ENCODE results near the gene KLHDC3.
"Not testable (repeated sequence)": the region's sequence is repeated elsewhere in the genome, so short reads cannot be mapped to it uniquely, and the experiment has no call there.

KLHDC3 gene

DNA sequence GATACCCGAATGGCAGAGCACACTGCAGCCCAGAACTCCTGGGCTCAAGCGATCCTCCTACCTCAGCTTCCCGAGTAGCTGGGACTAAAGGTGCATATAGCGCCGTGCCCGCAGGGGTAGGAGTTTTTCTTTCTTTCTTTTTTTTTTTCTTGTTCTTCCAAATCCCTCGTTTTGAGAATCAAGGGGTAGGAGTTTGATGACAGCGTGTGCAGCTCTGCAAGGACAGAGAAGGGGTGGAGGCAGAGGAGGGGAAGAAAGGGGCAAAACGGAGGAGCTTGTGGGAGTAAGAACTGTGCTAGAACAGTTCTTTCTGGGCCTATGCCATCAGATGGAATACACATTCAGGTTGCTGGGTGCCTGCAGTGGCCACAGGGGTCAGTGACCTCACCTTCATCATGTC is 22.7 kb downstream of the KLHDC3 start:
- DNase-seq (ENCODE audit: insufficient read length, low spot score) = no peak
- no peak for FAIRE-seq
- TF ChIP-seq TAF1 (IDR thresholded peaks at IDR 0.05; ENCODE audit: low read depth, low read length) (no peak), POLR2A (IDR thresholded peaks at IDR 0.05; ENCODE audit: low read depth, low read length) (no peak), SPI1 (IDR thresholded peaks at IDR 0.05; ENCODE audit: low read depth, low read length) (no peak)

DNA sequence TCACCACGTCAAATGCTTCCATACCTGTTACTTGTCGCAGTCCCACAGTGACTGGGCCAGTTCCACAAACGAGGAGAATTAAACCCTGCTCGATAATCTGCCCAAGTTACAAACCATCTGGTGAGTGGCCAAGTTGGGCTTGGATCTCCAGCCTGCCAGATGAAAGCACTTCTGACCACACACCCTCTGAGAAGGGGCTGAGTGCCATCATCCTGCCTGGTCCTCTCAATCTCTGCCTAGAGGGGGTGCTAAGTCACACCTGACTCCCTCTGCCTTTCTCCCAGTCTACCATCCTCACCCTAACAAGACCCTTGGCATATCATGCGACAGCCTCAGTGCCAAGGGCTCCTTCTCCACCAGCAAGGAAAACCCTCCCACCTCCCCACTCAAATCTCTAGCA is 23.1 kb downstream of the KLHDC3 start:
- FAIRE-seq (no peak), DNase-seq (ENCODE audit: insufficient read length, low spot score) (no peak)
- TF ChIP-seq TAF1 (IDR thresholded peaks at IDR 0.05; ENCODE audit: low read depth, low read length) (no peak), PAX5 (IDR thresholded peaks at IDR 0.05; ENCODE audit: insufficient read depth, low read length, severe bottlenecking) (no peak), SPI1 (IDR thresholded peaks at IDR 0.05; ENCODE audit: low read depth, low read length) (no peak), POU2F2 (IDR thresholded peaks at IDR 0.05; ENCODE audit: low read depth, low read length) (no peak), POLR2A (IDR thresholded peaks at IDR 0.05; ENCODE audit: low read depth, low read length) (no peak), POLR2AphosphoS5 (IDR thresholded peaks at IDR 0.05; ENCODE audit: low read depth, low read length) (no peak)

DNA sequence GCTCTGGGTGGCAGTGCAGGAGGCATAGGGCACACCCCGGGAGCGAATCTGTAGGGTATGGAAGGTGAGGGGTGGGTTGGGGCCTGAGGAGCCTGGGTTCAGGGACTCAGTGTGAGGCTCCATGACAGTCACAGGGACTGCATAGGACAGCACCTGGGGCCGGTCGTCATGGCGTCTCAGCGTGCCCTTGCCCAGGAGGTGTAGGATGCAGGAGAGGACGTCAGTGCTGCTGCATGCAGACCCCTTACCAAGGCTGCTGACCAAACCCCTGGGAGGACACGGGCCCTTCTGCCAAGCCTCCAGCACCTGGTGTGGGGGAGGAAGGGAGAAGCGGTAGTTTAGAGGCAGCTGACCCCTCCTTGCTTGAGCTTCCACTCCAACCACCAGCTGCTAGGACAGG is 23.7 kb downstream of the KLHDC3 start:
- DNase-seq (ENCODE audit: insufficient read length, low spot score) (no peak), FAIRE-seq (no peak)
- TF ChIP-seq SPI1 (IDR thresholded peaks at IDR 0.05; ENCODE audit: low read depth, low read length) (no peak), PAX5 (IDR thresholded peaks at IDR 0.05; ENCODE audit: insufficient read depth, low read length, severe bottlenecking) (no peak), TAF1 (IDR thresholded peaks at IDR 0.05; ENCODE audit: low read depth, low read length) (no peak), POLR2AphosphoS5 (IDR thresholded peaks at IDR 0.05; ENCODE audit: low read depth, low read length) (no peak)

DNA sequence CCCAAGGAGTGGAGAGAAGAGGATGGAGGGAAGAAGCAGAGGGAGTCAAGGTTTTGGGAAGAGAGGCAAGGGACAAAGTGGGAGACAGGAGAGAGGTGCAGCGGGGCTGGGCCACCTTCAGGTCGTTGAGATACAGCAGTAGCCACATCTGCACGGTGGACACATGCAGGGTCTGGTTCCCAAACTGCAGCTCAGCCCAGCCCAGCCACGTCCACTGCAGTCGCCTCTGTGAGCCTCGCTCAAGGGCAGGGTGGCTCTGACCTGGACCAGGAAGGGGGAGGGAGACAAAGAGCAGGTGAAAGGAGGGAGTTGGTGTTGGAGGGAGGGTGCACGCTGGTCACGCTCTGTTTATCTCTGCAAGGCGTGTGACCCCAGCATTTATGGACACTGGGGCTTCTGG is 24.7 kb downstream of the KLHDC3 start:
- TF ChIP-seq PAX5 (IDR thresholded peaks at IDR 0.05; ENCODE audit: insufficient read depth, low read length, severe bottlenecking) = no peak
- TF ChIP-seq SPI1 (IDR thresholded peaks at IDR 0.05; ENCODE audit: low read depth, low read length) = no peak
- no peak for TF ChIP-seq POLR2AphosphoS5 (IDR thresholded peaks at IDR 0.05; ENCODE audit: low read depth, low read length)
- no peak for TF ChIP-seq POU2F2 (IDR thresholded peaks at IDR 0.05; ENCODE audit: low read depth, low read length)
- TF ChIP-seq POLR2A (IDR thresholded peaks at IDR 0.05; ENCODE audit: low read depth, low read length) = no peak
- TF ChIP-seq TAF1 (IDR thresholded peaks at IDR 0.05; ENCODE audit: low read depth, low read length) = no peak
- FAIRE-seq = no peak

DNA sequence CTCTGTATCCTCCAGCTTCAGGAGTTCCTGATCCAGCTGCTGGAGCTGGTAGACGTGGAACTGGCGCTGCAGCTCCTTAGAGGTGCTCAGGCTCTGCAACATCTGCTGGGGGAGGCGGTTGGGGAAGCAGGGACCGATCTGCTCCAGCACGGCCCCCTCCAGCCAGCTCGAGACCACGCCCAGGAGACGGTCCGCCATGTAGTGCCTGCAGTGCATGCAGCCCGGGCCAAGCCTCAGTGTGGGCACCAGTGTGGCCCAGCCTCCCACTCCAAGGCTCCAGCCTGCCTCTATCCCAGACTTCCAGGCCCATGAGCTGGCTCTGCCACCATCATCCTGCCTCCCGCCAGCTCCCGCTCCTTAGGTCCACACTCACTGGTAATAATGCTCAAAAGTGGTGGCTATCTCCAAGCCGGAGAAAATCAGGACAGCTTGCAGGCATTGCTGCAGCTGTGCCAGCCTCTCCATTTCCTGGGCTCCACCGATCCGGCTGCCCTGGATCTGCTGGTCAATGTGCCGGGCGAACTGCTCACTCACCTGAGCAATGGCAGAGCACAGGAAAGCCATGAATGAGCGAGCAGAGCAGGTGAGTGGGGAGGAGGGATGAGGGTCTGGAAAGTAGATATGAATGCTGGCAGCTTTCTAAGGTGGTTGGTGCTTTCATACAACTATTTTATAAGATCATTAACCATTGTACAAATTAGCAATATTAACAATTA is 26.7 kb downstream of the KLHDC3 start:
- TF ChIP-seq TAF1 (IDR thresholded peaks at IDR 0.05; ENCODE audit: low read depth, low read length) (no peak), PAX5 (IDR thresholded peaks at IDR 0.05; ENCODE audit: insufficient read depth, low read length, severe bottlenecking) (no peak), SPI1 (IDR thresholded peaks at IDR 0.05; ENCODE audit: low read depth, low read length) (no peak), POLR2A (IDR thresholded peaks at IDR 0.05; ENCODE audit: low read depth, low read length) (no peak), POLR2AphosphoS5 (IDR thresholded peaks at IDR 0.05; ENCODE audit: low read depth, low read length) (no peak), POU2F2 (IDR thresholded peaks at IDR 0.05; ENCODE audit: low read depth, low read length) (no peak)
- DNase-seq (ENCODE audit: insufficient read length, low spot score) (no peak), FAIRE-seq (no peak)

More for the DNA sequence above, 24.7 kb downstream of the KLHDC3 start:
- DNase-seq (ENCODE audit: insufficient read length, low spot score) = no peak

DNA sequence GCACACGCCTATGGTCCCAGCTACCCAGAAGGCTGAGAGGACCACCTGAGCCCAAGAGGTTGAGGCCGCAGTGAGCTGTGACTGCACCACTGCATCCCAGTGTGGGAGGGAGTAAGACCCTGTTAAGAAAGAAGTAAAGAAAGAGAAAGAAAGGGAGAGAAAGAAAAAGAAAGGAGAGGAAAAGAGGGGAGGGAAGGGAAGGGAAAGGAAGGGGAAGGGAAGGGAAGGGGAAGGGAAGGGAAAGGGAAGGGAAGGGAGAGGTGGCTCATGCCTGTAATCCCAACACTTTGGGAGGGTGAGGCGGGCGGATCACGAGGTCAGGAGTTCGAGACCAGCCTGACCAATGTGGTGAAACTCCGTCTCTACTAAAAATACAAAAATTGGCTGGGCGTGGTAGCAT is 27.4 kb downstream of the KLHDC3 start:
- not testable (repeated sequence) for FAIRE-seq; DNase-seq (ENCODE audit: insufficient read length, low spot score)

DNA sequence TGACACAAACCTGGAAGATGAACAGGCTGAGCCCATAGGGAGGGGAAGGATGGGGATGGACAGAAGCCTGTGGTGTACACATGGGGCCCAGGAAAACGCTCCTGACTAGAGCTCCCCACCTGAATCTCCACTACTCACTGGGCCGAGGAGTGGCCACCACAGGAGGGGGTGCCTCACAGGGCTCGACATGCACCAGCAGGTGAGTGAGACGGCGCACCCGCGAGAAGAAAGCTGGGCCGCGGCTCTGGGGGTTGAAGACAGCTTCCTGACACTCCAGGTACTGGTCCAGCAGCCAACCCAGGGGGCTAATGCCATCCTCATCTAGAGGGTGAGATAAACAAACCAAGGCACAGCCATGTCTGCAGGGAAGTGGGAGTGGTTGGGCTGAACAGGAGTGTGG is 29.3 kb downstream of the KLHDC3 start:
- TF ChIP-seq PAX5 (IDR thresholded peaks at IDR 0.05; ENCODE audit: insufficient read depth, low read length, severe bottlenecking) (no peak), POLR2A (IDR thresholded peaks at IDR 0.05; ENCODE audit: low read depth, low read length) (no peak), TAF1 (IDR thresholded peaks at IDR 0.05; ENCODE audit: low read depth, low read length) (no peak), POLR2AphosphoS5 (IDR thresholded peaks at IDR 0.05; ENCODE audit: low read depth, low read length) (no peak), SPI1 (IDR thresholded peaks at IDR 0.05; ENCODE audit: low read depth, low read length) (no peak), POU2F2 (IDR thresholded peaks at IDR 0.05; ENCODE audit: low read depth, low read length) (no peak)
- FAIRE-seq = no peak
- DNase-seq (ENCODE audit: insufficient read length, low spot score) = no peak

DNA sequence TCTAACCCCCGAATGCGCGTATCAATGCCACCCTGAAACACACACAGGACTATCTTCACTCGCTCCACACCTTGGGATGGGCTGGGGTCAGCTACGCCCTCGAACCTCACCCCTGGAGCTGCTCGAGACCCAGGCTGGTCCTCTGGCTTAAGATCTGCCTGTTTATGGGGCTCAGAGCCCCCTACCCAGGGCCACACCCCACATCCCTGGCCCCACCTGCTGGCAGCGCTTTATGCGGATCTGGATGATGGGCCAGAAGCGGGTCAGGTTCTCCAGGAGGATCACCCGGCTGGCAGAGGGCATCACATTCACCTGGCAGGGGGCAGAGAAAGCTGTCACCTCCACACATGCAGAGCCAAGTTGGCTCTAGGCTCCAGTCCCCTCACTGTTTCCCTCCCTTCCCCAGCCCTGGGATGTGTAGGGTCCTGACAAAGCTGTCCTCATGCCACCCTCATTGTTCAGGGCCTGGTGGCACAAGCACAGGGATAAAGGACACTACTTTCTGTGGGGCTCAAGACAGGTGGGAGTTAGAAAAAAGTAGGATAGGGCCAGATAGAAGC is 31.4 kb downstream of the KLHDC3 start:
- FAIRE-seq = no peak
- DNase-seq (ENCODE audit: insufficient read length, low spot score) = no peak
- TF ChIP-seq POLR2A (IDR thresholded peaks at IDR 0.05; ENCODE audit: low read depth, low read length) = no peak
- TF ChIP-seq POU2F2 (IDR thresholded peaks at IDR 0.05; ENCODE audit: low read depth, low read length) = no peak
- TF ChIP-seq PAX5 (IDR thresholded peaks at IDR 0.05; ENCODE audit: insufficient read depth, low read length, severe bottlenecking) = no peak
- TF ChIP-seq SPI1 (IDR thresholded peaks at IDR 0.05; ENCODE audit: low read depth, low read length) = no peak
- TF ChIP-seq TAF1 (IDR thresholded peaks at IDR 0.05; ENCODE audit: low read depth, low read length) = no peak
- no peak for TF ChIP-seq POLR2AphosphoS5 (IDR thresholded peaks at IDR 0.05; ENCODE audit: low read depth, low read length)

DNA sequence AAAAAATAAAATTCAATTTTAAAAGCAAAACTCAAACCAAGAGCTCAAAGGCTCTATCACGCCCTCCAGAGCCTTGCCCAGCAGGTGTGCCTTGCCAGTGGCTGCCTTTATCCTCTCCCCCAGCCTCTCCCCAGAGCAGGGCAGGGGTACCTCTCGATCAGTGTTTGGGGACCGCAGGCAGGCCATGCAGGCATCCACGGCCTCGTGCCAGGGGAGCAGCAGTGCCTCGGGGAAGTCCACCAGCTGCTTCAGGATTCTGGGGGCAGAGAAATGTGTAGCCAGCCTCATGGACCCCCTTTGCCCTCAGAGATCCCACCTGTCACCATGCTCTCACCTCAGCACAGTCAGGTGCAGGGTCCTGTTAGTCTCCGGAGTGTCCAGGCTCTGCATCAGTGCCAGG is 33.9 kb downstream of the KLHDC3 start:
- no peak for FAIRE-seq
- no peak for DNase-seq (ENCODE audit: insufficient read length, low spot score)
- TF ChIP-seq TAF1 (IDR thresholded peaks at IDR 0.05; ENCODE audit: low read depth, low read length) (no peak), POU2F2 (IDR thresholded peaks at IDR 0.05; ENCODE audit: low read depth, low read length) (no peak), POLR2A (IDR thresholded peaks at IDR 0.05; ENCODE audit: low read depth, low read length) (no peak), SPI1 (IDR thresholded peaks at IDR 0.05; ENCODE audit: low read depth, low read length) (no peak), PAX5 (IDR thresholded peaks at IDR 0.05; ENCODE audit: insufficient read depth, low read length, severe bottlenecking) (no peak), POLR2AphosphoS5 (IDR thresholded peaks at IDR 0.05; ENCODE audit: low read depth, low read length) (no peak)

DNA sequence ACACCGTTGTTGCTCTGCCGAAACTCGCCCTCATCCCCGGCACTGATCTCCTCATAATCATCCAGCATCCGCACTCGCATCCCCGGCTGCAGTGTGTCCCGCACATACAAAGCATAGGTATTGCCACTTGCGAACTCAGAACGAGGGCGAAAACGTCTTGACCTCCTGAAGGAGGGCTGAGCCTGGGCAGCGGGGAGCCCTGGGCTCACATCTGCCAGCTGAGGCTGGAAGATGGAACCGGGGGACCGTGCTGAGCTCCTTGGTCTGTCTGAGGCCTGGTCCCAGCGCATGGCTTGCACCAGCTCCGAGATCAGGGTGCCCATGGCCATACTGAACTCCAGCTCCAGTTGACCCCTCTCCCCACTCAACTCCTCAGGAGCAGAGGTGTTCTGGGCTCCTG is 36.9 kb downstream of the KLHDC3 start:
- DNase-seq (ENCODE audit: insufficient read length, low spot score) = no peak
- no peak for FAIRE-seq
- TF ChIP-seq TAF1 (IDR thresholded peaks at IDR 0.05; ENCODE audit: low read depth, low read length) = no peak
- TF ChIP-seq POLR2A (IDR thresholded peaks at IDR 0.05; ENCODE audit: low read depth, low read length) = no peak
- no peak for TF ChIP-seq SPI1 (IDR thresholded peaks at IDR 0.05; ENCODE audit: low read depth, low read length)
- TF ChIP-seq PAX5 (IDR thresholded peaks at IDR 0.05; ENCODE audit: insufficient read depth, low read length, severe bottlenecking) = no peak
- TF ChIP-seq POU2F2 (IDR thresholded peaks at IDR 0.05; ENCODE audit: low read depth, low read length) = no peak
- TF ChIP-seq POLR2AphosphoS5 (IDR thresholded peaks at IDR 0.05; ENCODE audit: low read depth, low read length) = no peak

All from GM12891 (cell line).